ENCODE data around the gene ARSG. TPM values are rescaled to one million over a fixed set of nuclear protein-coding genes. Genes with fewer than 3 reads are reported as not detected.

Gene ARSG
- total and polyA plus RNA-seq, 2 of the 13 experiments (the other 11 are each of a cell fraction or from before 2014, with no cell fraction given) = 3.7 to 15.2 TPM

- ChIA-PET POLR2A (interaction anchor here (1.1 to 3.9 kb wide), 3 partner anchors 15 to 89 kb away, joined by 3 to 41 read pairs (median 15); partner anchors contain the start of gene ARSG), CTCF (ENCODE audit: low intra/inter-chr PET ratio, low total read pairs) (no interaction called here)
- Histone ChIP-seq H3K4me1 (ENCODE audit: insufficient read depth, low read length) (peaks cover 99% of the 10 kb centered on the region), H3K27me3 (ENCODE audit: control insufficient read depth in 1 of 2, insufficient read depth in 2 of 2, low read length in 2 of 2) (no peaks in the 10 kb centered on the region), H3K9me3 (ENCODE audit: low read length) (no peaks in the 10 kb centered on the region), H3K79me2 (ENCODE audit: insufficient read depth, low read length) (peaks cover 8% of the 10 kb centered on the region), H4K20me1 (ENCODE audit: insufficient read depth, low read length) (no peaks in the 10 kb centered on the region), H3K4me3 (replicated peaks in 1 of 3; ENCODE audit: insufficient read depth in 1 of 3, low read depth in 2 of 3, low read length in 3 of 3) (no peak overlapping the region), H3K9ac (ENCODE audit: insufficient read depth, low read depth, low read length) (no peak overlapping the region), H3K36me3 (replicated peaks in 1 of 2; ENCODE audit: control insufficient read depth in 1 of 2, insufficient read depth in 2 of 2, low read length in 2 of 2) (no peaks in the 10 kb centered on the region), H2AFZ (ENCODE audit: low read length) (no peak overlapping the region), H3K4me2 (ENCODE audit: low read depth, low read length) (no peak overlapping the region), H3K27ac (ENCODE audit: extremely low read length, insufficient read depth, low read length) (peak overlapping the region; percentile 97)
- TF ChIP-seq ZBTB38 (CRISPR knock-in tag; IDR thresholded peaks at IDR 0.05) (peak; percentile 5; the same call in 1 of the 2 replicates), ZNF780A (CRISPR knock-in tag; IDR thresholded peaks at IDR 0.05) (no peak)
- in situ Hi-C loops (cut with HindIII; ENCODE audit: extremely low pct_ligation_motif_present, low pct_unique_long_range_greater_than_20kb) (no loop called here), intact Hi-C loops (cut with micrococcal nuclease; ENCODE audit: unreplicated experiment) (no loop called here)
- BruUV-seq (replicated peaks) = no TSS peak
- no peak for FAIRE-seq
- ATAC-seq = no peak
- DNase-seq (ENCODE audit: low spot score) = no peak
- 97% methylated on average over 15 of the region's 15 CpGs for WGBS (ENCODE audit: low lambda C conversion rate)
Measured at GRCh38 chr17:68381076-68381900, 90.0 kb downstream of the ARSG start.

- TF ChIP-seq PLSCR1 (CRISPR knock-in tag; IDR thresholded peaks at IDR 0.05; ENCODE audit: borderline replicate concordance) (no peak), EED (CRISPR knock-in tag; IDR thresholded peaks at IDR 0.05) (no peak), ZSCAN22 (CRISPR knock-in tag; IDR thresholded peaks at IDR 0.05) (0 out of 2 replicates have a peak, but pooled peaks have one; percentile 7), GFI1 (CRISPR knock-in tag; IDR thresholded peaks at IDR 0.05; ENCODE audit: borderline replicate concordance) (peak; percentile 90), FOXO4 (CRISPR knock-in tag; conservative IDR thresholded peaks at IDR 0.05) (0 out of 2 replicates have a peak, but pooled peaks have one; percentile 74)
- no peak overlapping the region for H2AFZ ChIP-seq (ENCODE audit: low read length)
- WGBS (ENCODE audit: low lambda C conversion rate) = 95% methylated on average over 3 of the region's 3 CpGs
- in situ Hi-C loops (cut with HindIII; ENCODE audit: extremely low pct_ligation_motif_present, low pct_unique_long_range_greater_than_20kb) = no loop called here
- H3K79me2 ChIP-seq (ENCODE audit: insufficient read depth, low read length) = peaks cover 1% of the 10 kb centered on the region
- FAIRE-seq (no peak), ATAC-seq (no peak), DNase-seq (ENCODE audit: low spot score) (no peak)
- no peaks in the 10 kb centered on the region for H3K36me3 ChIP-seq (replicated peaks in 1 of 2; ENCODE audit: control insufficient read depth in 1 of 2, insufficient read depth in 2 of 2, low read length in 2 of 2)
- no peaks in the 10 kb centered on the region for H3K27me3 ChIP-seq (ENCODE audit: control insufficient read depth in 1 of 2, insufficient read depth in 2 of 2, low read length in 2 of 2)
- CTCF ChIA-PET (ENCODE audit: low intra/inter-chr PET ratio, low total read pairs) = interaction anchor here (1.3 kb wide), 1 partner anchor 16 kb away, joined by 4 read pairs; no protein-coding TSS in a partner anchor
- no peaks in the 10 kb centered on the region for H4K20me1 ChIP-seq (ENCODE audit: insufficient read depth, low read length)
- POLR2A ChIA-PET = interaction anchor here (0.6 to 3.9 kb wide), 26 partner anchors 10 to 438 kb away, joined by 3 to 41 read pairs (median 5); partner anchors contain the start of genes AMZ2, ARSG, KPNA2 and PRKAR1A
- H3K4me2 ChIP-seq (ENCODE audit: low read depth, low read length) = peak overlapping the region; percentile 57
- H3K4me3 ChIP-seq (replicated peaks in 1 of 3; ENCODE audit: insufficient read depth in 1 of 3, low read depth in 2 of 3, low read length in 3 of 3) = no peak overlapping the region
- intact Hi-C loops (cut with micrococcal nuclease; ENCODE audit: unreplicated experiment) = no loop called here
- no TSS peak for BruUV-seq (replicated peaks)
- peak overlapping the region; percentile 97 for H3K27ac ChIP-seq (ENCODE audit: extremely low read length, insufficient read depth, low read length)
- peaks cover 100% of the 10 kb centered on the region for H3K4me1 ChIP-seq (ENCODE audit: insufficient read depth, low read length)
- H3K9ac ChIP-seq (ENCODE audit: insufficient read depth, low read depth, low read length) = peak overlapping the region; percentile 70
- no peaks in the 10 kb centered on the region for H3K9me3 ChIP-seq (ENCODE audit: low read length)
Measured at GRCh38 chr17:68382582-68383085, 91.3 kb downstream of the ARSG start.
